Common myeloid progenitor, CD34-positive (primary cell): ENCODE data around the gene HSPH1. TPM values are rescaled to one million over a fixed set of nuclear protein-coding genes. Genes with fewer than 3 reads are reported as not detected.

Experiments
- CTCF ChIA-PET: fragments of 350-600 bp; sonication (Branson Sonifier 250); formaldehyde crosslinking; loops from one replicate; lab custom pipeline; 2021; ENCODE audit warnings: antibody characterized with exemption; lab: Charles Lee
- POLR2A ChIA-PET: fragments of 350-600 bp; sonication (Branson Sonifier 250); formaldehyde crosslinking; loops from one replicate; lab custom pipeline; 2021; ENCODE audit warnings: antibody characterized with exemption; lab: Charles Lee
- DNase-seq, 3 donors: peaks; one replicate each; pipeline versions ENCODE4 v3.0.0 to v3.0.0-alpha.2; 2013
- H3K27ac ChIP-seq, 2 experiments: 1 replicate in 1 of 2; 2 replicates in 1 of 2; pipeline ENCODE4 v1.7.0; 2013; ENCODE audit warnings: inconsistent platforms in 2 of 2, low read length in 2 of 2, mild to moderate bottlenecking in 2 of 2, low read depth in 1 of 2, moderate library complexity in 1 of 2; ENCODE audit not compliant: severe bottlenecking in 2 of 2, insufficient read depth in 1 of 2, poor library complexity in 1 of 2
- H3K27me3 ChIP-seq, 5 experiments: replicated peaks in 2 of 5; 1 replicate in 3 of 5; 2 replicates in 2 of 5; pipeline versions ENCODE4 v1.6.1 to v1.7.0; 2013; ENCODE audit warnings: low read length in 4 of 5, mild to moderate bottlenecking in 2 of 5, moderate library complexity in 2 of 5, inconsistent platforms in 1 of 5; ENCODE audit not compliant: insufficient read depth in 5 of 5, control insufficient read depth in 4 of 5
- H3K36me3 ChIP-seq, 4 experiments: 1 replicate in 2 of 4; 2 replicates in 2 of 4; pipeline versions ENCODE4 v1.6.1 to v1.7.0; 2013; ENCODE audit warnings: low read length in 3 of 4, control low read depth in 1 of 4, mild to moderate bottlenecking in 1 of 4; ENCODE audit not compliant: control insufficient read depth in 4 of 4, insufficient read depth in 4 of 4
- H3K4me1 ChIP-seq, 4 experiments: 1 replicate in 3 of 4; 2 replicates in 1 of 4; pipeline versions ENCODE4 v1.6.1 to v1.7.1; 2013; ENCODE audit warnings: low read length in 3 of 4, mild to moderate bottlenecking in 3 of 4, control low read depth in 1 of 4, inconsistent platforms in 1 of 4, moderate library complexity in 1 of 4; ENCODE audit not compliant: control insufficient read depth in 4 of 4, insufficient read depth in 4 of 4; ENCODE audit errors: control extremely low read depth in 1 of 4
- H3K4me3 ChIP-seq, 7 experiments: 1 replicate in 4 of 7; 2 replicates in 3 of 7; pipeline versions ENCODE4 v1.5.1 to v1.7.0; 2013; ENCODE audit warnings: mild to moderate bottlenecking in 7 of 7, low read length in 6 of 7, moderate library complexity in 6 of 7, inconsistent platforms in 2 of 7, low read depth in 2 of 7, control low read depth in 1 of 7; ENCODE audit not compliant: insufficient read depth in 4 of 7, control insufficient read depth in 1 of 7; ENCODE audit errors: extremely low read depth in 1 of 7
- H3K9me3 ChIP-seq, 5 experiments: 1 replicate in 4 of 5; 2 replicates in 1 of 5; pipeline versions ENCODE4 v1.6.1 to v1.7.1; 2013; ENCODE audit warnings: low read length in 4 of 5, mild to moderate bottlenecking in 2 of 5, inconsistent platforms in 1 of 5, low read depth in 1 of 5, moderate library complexity in 1 of 5; ENCODE audit not compliant: control insufficient read depth in 4 of 5, insufficient read depth in 2 of 5; ENCODE audit errors: control extremely low read depth in 1 of 5
- WGBS: methylation state at CpG from one replicate; pipeline ENCODE4 v1.1.5; 2013; ENCODE audit not compliant: insufficient coverage; 5-methylcytosine and 5-hydroxymethylcytosine counted together
- polyA plus RNA-seq: library from polyadenylated mRNA; unstranded; fragments of 120-200 nt; gene quantifications from one replicate; pipeline ENCODE4 v1.2.1, GENCODE V29; 2013

Gene HSPH1
- 55.6 TPM for polyA plus RNA-seq

DNA sequence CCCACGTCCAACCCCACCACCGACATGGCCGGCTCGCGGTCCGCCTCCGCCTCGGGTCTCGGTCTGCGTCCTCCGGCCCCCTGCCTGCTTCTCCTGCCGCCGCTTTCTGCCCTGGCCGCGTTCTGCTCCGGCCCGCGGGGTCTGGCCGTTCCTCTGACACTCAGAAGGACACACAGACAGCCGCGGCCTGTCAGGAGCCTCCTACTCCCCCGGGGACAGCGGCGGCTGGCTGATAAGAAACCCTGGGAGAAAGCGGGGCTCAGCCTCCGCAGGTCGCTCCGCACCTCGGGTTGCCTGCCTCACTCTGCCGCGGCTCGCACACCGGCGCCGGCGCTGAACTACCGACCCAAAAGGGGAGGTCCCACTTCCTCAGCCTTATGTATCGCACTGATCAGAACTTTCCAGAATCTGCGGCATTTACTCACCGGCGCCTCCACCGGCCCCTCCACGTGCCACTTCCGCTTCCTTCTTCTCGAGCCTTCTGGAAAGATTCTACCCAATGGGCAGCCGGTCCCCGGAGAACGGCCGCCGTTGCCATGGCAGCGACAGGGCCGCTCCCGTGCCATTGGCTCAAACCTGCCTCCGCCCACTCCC is at the start of gene HSPH1:
Gene HSPH1 (minus strand): TSS at position 348 of the 594 bp plus-strand sequence. CDS start 322 bp downstream, at position 26.
- H3K4me1 ChIP-seq = peaks cover 9 to 27% (median 17%) of the 10 kb centered on the region in 4 experiments
- 0% methylated on average over 50 of the region's 54 CpGs for WGBS
- H3K27ac ChIP-seq = peak within 1 kb of the TSS; percentile 96 to 97
- peak; percentile 99 for DNase-seq
- ChIA-PET POLR2A (no interaction called here), CTCF (no interaction called here)
- H3K27me3 ChIP-seq = no peaks in the 10 kb centered on the region
- H3K36me3 ChIP-seq = peaks cover 0 to 17% (median 2%) of the 10 kb centered on the region in 4 experiments
- peak within 1 kb of the TSS; percentile 72 to 97 (median 89) for H3K4me3 ChIP-seq
- H3K9me3 ChIP-seq = no peaks in the 10 kb centered on the region

DNA sequence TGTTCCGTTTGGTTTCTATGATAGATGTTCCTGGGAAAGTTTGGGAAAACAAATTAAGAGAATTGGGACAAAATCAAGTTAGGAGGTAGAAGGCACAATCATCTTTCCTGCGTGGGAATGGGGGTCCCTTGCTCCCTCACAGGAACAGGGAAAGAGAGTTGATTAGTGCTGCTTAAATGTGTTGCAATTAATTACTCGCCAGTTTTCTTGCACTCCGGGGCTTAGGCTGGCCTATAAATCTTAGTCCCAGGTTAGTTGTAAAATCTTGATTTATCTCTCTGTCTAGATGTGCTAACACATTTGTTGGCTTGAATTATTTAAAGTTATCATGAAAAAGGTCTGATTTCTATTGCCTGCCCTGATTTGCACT is 48.1 kb upstream of the HSPH1 start:
- H3K27ac ChIP-seq = no peak overlapping the region
- CTCF ChIA-PET = interaction anchor here (1.3 kb wide), 1 partner anchor 9 kb away, joined by 9 read pairs; the partner anchor contains the start of gene B3GLCT
- DNase-seq = peak in 2 of 3 donors; percentile 15 to 33
- POLR2A ChIA-PET = no interaction called here
- no peaks in the 10 kb centered on the region for H3K36me3 ChIP-seq
- H3K4me1 ChIP-seq = peaks cover 0 to 25% (median 13%) of the 10 kb centered on the region in 4 experiments
- H3K27me3 ChIP-seq = no peaks in the 10 kb centered on the region
- 17% methylated on average over 3 of the region's 4 CpGs for WGBS
- peak overlapping the region in 2 of 7 experiments; percentile 34 to 46 for H3K4me3 ChIP-seq
- no peaks in the 10 kb centered on the region for H3K9me3 ChIP-seq

DNA sequence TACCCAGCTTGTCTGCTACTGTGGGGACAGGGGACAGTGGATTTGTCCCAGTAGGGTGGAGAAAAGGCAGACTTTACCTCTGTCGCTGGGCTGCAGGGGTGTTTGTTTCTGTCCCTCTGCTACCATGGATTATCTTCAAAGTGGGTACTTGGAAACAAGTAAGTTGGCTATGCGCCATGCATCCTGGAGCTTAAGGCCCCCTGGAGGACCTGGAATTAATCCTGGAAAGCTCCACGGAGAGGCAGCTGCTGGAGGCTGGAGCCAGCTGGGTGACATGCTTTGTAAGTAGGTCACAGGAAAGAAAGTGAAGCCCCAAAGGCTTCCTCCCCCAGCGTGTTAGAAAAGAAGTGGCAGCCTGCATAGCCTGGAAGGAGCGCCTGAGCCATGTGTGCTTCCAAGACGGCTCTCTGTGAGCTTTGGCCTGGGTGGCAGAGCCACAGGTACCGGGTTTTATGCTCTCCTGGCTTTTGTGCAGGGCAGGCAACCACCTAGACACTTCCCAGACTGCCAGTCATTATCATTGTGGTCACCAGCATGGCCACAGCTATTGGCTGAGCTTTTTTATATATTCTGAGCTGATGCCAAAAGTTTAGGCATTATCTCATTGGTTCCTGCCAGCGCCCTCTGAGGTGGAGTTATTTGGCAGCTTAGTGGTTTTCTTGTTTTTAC is 47.6 kb upstream of the HSPH1 start:
- H3K4me3 ChIP-seq = peak overlapping the region in 2 of 7 experiments; percentile 34 to 46
- DNase-seq = peak; percentile 36 to 77 (median 70)
- no peaks in the 10 kb centered on the region for H3K9me3 ChIP-seq
- H3K27ac ChIP-seq = no peak overlapping the region
- no peaks in the 10 kb centered on the region for H3K36me3 ChIP-seq
- H3K27me3 ChIP-seq = no peaks in the 10 kb centered on the region
- CTCF ChIA-PET = interaction anchor here (1.1 to 1.6 kb wide), 3 partner anchors 9 to 16 kb away, joined by 3 to 9 read pairs (median 3); partner anchors contain the start of gene B3GLCT
- 34% methylated on average over 5 of the region's 8 CpGs for whole genome bisulfite sequencing
- H3K4me1 ChIP-seq = peaks cover 0 to 30% (median 13%) of the 10 kb centered on the region in 4 experiments
- POLR2A ChIA-PET = no interaction called here

DNA sequence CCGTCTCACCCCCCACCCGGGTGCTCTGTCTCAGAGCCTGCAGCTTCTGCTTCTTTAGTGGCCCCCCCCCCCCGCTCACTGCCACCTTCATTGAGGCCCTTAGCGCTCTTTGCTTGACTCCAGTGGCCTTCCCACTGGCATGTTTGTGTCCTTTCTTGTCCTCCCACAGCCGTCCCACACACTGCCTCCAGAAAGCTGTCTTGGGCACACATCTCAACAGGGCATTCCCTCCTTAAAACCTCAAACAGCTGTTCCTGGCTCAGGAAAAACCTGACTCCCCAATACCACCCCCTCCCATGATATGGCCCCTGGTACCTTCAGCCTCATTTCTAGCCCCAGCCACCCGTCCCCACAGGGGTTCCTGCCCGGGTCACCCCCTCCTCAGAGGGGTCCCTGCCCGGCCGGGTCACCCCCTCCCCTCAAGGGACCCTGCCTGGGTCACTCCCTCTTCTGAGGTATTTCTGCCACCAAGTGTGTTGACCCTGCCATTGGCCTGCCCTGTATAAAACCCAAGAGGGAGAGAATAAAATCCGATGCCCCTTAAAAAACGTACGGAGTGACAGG is 46.9 kb upstream of the HSPH1 start:
- WGBS = 84% methylated on average over 6 of the region's 12 CpGs
- ChIA-PET POLR2A (no interaction called here), CTCF (interaction anchor here (1.1 to 1.6 kb wide), 3 partner anchors 8 to 16 kb away, joined by 3 to 9 read pairs (median 3); partner anchors contain the start of gene B3GLCT)
- Histone ChIP-seq H3K27me3 (no peaks in the 10 kb centered on the region), H3K4me1 (peaks cover 0 to 30% (median 13%) of the 10 kb centered on the region in 4 experiments), H3K4me3 (no peak overlapping the region), H3K36me3 (no peaks in the 10 kb centered on the region), H3K9me3 (no peaks in the 10 kb centered on the region), H3K27ac (no peak overlapping the region)
- DNase-seq = no peak

DNA sequence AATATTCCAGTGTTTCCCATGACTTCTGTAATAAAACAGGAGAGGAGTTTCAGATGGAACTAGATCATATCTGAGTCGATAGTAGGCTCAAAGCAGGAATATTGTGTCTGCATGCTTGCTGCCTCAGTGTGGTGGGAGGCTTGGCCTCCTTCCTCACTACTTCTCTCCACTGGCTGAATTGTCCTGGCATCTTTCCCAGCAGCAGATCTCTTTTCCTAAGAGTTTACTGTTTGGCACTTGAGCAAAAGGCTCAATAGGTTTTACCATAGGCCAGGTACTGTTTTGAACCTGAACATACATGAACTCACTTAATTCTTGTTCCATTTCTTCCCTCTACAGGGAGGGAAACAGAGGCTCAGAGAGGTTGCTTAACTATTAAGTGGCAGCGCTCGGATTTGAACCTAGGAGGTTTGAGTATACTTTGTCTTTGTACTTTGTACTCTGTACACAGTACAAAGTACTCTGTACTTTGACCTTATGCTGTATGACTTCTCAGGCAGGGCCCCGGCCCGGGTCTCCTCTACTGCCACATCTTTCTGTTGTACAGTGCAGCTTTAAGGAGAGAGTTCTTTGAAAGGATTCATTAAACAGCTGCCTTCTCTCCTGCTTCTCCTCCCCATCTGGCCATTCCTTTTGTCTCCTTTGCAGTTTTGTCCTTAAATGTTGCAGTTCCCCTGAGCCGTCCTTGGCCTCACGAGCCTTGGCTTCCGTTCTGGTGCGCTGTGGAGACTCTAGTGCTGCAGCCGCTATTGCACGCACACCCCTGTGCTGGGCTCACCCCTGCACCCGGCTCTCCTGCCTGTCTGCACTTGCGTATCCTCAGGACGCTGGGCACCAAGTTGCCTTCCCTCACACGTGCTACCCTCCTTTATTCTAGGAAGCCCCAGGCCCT is 46.2 kb upstream of the HSPH1 start:
- DNase-seq = peak in 2 of 3 donors; percentile 17 to 22
- H3K4me1 ChIP-seq = peaks cover 0 to 30% (median 13%) of the 10 kb centered on the region in 4 experiments
- H3K4me3 ChIP-seq = no peak overlapping the region
- H3K36me3 ChIP-seq = no peaks in the 10 kb centered on the region
- H3K27me3 ChIP-seq = no peaks in the 10 kb centered on the region
- ChIA-PET CTCF (interaction anchor here (1.1 to 1.6 kb wide), 2 partner anchors 11 to 15 kb away, joined by 3 read pairs; no protein-coding TSS in a partner anchor), POLR2A (no interaction called here)
- H3K27ac ChIP-seq = no peak overlapping the region
- 83% methylated on average over 15 of the region's 15 CpGs for WGBS
- H3K9me3 ChIP-seq = no peaks in the 10 kb centered on the region

DNA sequence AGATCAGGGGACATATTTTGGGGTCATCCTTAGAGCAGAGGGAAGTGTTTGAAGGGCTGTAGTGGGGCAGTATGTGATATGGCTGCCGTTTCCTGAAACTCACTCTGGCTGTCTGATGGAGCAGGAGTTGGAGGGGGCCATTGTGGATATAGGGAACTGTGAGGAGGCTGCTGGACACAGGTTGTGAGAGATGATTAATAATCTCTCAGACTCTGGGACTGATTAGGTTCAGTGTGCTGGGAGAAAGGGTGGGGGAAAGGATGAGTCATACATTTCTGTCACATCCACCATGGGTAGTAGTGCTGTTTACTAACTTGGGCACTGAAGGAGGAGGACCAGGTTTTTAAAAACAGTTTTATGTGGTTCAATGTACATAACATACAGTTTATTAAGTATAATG is 42.9 kb upstream of the HSPH1 start:
- peaks cover 6 to 30% (median 19%) of the 10 kb centered on the region in 4 experiments for H3K4me1 ChIP-seq
- no peak overlapping the region for H3K4me3 ChIP-seq
- H3K9me3 ChIP-seq = no peaks in the 10 kb centered on the region
- DNase-seq = peak in 2 of 3 donors; percentile 62 to 73
- 100% methylated on average over 1 of the region's 1 CpG for WGBS
- ChIA-PET POLR2A (no interaction called here), CTCF (no interaction called here)
- no peak overlapping the region for H3K27ac ChIP-seq
- no peaks in the 10 kb centered on the region for H3K36me3 ChIP-seq
- H3K27me3 ChIP-seq = no peaks in the 10 kb centered on the region
